NOMO-1 treated with DMSO at 0.1 percent for 48 hours (cell line): Measurements from ENCODE around the gene SYTL4.
A peak's percentile ranks its signal among the peaks of the same experiment; 100 is the strongest.
"Not testable (repeated sequence)": the region's sequence is repeated elsewhere in the genome, so short reads cannot be mapped to it uniquely, and the experiment has no call there.

ENCODE experiments used
- DNase-seq: peaks from one replicate; lab custom pipeline; 2025; ENCODE audit not compliant: unreplicated experiment; lab: John Stamatoyannopoulos, UW

Gene SYTL4

DNA sequence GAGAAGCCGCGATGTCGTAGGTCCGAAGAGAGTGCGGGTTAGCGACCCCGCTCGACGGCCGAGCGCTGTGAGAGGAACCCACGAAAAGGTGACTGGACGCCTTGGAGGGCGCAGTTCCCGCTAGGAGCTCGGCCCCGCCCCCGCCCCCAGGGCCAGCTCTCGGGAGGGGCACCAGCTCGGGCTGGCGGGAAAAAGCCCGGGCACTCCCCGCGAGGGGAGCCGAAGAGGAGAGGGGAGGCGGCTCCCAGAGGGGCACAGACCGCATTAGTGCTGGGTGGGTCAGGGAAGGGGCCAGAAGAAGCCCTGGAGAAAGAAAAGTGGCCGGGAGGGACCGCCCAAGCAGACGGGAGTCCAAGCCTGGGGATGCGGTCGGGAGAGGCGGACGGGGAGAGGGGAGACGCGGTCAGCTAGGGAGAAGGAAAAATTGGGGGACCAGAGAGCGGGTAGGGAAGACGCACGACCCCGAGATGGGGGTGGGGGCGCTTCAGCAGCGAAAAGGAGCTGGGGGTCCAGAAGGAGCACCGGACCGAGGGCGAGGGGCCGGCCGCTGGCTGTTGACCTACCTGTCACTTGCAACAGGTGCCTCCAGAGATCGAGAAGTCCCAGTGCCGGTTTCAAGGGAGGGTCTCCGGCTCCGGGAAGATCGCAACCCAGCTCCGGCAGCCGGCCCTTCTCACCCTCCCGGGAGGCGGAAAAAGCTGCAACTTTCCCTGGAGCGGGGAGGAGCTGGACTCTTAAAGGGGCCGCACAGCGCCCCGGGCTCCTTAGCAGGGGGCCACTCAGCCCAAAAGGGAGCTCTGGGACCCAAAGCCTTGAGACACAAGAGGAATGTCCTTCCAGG is at the start of gene SYTL4:
Gene SYTL4, minus strand, starts transcription at position 681 of the 841 bp plus-strand sequence. CDS start 30,084 bp downstream, outside the sequence.
- no peak for DNase-seq

DNA sequence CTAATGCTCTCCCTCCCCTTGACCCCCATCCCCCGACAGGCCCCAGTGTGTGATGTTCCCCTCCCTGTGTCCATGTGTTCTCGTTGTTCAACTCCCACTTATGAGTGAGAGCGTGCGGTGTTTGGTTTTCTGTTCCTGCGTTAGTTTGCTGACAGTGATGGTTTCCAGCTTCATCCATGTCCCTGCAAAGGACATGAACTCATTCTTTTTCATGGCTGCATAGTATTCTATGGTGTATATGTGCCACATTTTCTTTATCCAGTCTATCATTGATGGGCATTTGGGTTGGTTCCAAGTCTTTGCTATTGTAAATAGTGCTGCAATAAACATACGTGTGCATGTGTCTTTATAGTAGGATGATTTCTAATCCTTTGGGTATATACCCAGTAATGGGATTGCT is 37.5 kb upstream of the SYTL4 start:
- not testable (repeated sequence) for DNase-seq

DNA sequence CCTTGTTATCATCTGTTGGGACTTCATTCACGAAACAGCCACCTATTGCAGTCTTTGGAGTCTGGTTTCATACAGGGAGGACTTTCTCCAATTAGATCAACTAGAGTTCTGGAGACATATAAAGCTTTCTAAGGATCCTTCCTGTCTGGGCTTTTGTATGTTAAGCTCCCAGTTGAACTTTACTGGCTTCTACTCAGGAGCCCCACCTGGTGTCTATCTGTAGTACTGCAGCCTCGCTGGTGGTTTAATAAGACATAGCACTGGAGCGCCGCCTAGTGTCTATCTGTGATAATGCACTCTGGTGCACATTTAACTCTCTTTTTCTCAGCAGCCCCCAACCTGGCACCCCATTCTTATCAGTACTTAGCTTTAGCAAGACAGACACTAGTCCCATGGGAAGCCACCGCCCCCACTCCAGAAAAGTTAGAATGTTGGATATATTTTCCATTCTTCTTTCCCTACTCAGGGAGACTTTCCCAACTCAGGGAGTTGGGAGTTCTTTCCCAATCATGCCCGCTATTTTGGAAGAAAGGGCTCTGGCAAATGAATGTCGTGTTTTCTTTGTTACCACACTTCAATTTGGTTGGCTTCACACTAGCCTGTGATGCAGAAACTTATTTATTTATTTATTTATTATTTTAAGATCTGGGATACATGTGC is 36.9 kb upstream of the SYTL4 start:
- DNase-seq: peak; percentile 71

DNA sequence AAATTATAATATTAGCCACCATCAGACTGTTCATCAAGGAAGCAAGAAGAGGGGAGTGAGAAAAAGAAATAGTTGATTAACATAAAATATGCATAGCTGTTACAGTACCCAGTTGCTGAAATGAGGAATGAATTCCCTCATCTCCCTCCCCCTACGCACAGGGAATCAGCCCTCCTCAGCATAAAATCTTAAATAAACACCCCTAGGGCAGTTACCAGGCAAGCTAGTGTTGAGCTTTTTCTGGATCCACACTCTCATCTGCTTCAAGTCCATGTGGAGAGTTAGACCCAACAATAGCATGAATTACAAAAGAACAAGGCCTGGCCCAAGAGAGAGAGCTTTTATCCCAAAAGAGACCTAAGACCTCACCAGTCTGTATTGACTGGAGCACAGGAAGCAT is 19.0 kb upstream of the SYTL4 start:
- DNase-seq: no peak

DNA sequence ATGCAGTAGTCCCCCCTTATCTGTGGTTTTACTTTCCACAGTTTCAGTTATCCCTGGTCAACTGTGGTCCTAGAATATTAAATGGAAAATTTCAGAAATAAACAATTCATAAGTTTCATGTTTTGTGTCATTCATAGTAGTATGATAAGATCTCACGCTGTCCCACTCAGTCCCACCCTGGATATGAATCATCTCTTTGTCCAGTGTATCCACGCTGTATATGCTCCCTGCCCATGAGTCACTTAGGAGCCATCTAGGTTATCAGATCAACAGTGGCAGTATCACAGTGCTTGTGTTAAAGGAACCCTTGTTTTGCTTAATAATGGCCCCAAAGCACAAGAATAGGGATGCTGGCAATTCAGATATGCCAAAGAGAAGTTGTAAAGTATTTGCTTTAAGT is 16.2 kb upstream of the SYTL4 start:
- no peak for DNase-seq

DNA sequence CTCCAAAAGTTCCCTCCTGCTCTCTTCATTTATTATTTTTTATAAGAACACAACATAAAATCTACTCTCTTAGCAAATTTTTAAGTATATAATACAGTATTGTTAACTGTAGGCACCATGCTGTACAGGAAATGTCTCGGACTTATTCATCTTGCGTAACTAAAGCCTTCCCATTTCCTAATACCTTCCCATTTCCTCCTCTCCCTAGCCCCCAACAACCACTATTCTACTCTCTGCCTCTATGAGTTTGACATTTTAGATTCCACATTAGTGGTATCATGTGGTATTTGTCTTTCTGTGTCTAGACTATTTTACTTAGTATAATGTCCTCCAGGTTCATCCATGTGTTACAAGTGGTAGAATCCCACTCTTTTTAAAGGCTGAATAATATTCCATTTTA is 15.8 kb upstream of the SYTL4 start:
- DNase-seq: no peak

DNA sequence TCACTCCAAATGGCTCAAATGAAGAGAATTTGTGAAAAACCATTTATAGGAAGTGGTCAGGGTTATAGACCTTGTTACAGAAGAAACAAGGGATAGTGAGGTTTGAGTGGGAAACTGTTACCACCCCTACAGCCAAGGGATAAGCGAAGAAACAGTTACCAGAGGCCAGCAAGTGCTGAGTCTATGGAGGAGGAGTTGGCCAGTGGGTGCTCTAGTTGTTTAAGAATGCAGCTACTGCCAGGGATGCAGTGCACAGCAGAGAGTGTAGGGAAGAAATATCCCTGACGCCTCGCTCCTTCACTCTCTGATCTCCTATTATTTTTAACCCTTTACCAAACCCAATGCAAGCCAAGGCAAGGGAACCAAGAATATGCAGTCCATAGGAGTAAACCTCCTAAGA is 15.2 kb upstream of the SYTL4 start:
- DNase-seq: no peak

DNA sequence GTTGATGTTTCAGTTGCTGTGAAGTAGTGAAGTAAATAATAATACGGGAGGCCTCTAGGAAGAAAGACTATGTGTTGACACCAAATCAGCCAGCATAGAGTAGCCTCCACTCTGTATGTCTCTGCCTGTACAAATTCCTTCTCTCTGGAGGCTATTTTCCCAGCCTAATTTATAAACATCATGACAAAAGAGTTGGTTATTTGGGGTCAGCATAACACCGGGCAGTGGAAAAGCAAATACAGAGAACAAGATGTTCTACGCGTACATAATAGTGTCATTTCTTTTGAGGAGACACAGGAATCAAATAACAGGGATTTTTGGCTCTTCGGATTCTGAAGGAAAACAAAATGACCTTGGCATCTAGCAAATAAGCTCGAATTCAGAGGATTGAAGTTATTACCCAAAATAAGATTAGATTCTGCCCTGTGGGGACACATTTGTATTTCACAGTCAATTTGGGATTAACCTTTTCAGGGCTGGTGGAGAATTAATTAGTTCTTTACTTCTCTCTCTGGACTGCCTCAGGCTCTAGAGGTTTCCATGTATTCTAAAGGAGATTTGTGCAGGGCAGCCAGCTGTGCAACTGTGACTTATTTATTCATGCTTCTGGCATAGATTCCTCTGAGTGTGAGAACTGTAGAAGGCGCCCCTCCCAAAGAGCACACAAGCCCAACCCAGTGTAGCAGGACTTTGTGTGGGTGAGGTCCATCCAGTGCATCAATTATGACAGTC is 14.1 kb upstream of the SYTL4 start:
- no peak for DNase-seq

DNA sequence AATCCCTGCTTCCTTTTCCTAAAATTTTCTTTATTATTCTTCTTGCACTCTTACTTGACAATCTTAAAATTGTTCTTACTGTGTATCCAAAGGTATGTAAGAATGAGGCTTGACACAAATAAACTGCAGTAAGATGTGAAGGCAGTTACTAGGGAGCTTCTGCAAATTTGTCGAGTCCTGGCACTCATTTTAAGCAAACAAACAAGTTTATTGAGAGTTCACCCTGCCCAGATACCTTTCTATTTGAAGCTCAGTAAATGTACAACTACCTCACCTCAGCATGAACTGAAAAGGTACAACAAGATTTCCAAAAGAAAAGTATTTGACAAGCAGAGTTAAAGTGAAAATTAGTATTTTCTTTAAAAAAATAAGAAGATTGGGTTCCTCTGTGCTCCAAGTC is 13.3 kb upstream of the SYTL4 start:
- no peak for DNase-seq

DNA sequence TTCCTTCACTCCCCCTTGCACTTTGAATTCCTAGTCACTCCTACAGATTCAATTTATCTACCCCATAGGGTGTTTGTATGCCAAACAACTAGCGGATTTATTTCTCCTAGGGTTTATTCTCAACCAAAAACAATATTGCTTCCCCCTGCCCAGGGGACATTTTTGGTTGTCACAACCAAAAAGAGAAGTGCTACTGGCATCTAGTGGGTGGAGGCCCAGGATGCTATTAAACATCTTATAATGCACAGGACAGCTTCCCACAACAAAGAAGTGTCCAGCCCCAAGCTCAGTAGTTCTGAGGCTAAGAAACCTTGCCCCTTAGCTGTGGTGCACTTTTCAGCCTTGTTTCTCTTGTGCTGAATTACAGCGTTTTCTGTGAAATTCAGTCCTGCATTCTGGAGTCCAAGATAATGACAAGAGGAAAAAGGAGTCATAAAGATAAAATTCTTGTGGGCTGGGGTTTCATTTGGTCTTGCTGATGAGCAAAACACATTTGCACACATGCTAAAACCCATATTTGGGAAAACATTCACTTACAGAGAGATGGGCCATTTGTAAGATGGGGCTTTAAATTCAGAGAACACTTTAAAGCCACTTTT is 11.2 kb upstream of the SYTL4 start:
- no peak for DNase-seq

DNA sequence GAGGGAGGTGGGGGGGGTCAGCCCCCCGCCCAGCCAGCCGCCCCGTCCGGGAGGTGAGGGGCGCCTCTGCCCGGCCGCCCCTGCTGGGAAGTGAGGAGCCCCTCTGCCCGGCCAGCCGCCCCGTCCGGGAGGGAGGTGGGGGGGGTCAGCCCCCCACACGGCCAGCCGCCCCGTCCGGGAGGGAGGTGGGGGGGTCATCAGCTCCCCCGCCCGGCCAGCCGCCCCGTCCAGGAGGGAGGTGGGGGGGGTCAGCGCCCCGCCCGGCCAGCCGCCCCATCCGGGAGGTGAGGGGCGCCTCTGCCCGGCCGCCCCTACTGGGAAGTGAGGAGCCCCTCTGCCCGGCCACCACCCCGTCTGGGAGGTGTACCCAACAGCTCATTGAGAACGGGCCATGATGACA is 7.9 kb downstream of the SYTL4 start:
- not testable (repeated sequence) for DNase-seq

DNA sequence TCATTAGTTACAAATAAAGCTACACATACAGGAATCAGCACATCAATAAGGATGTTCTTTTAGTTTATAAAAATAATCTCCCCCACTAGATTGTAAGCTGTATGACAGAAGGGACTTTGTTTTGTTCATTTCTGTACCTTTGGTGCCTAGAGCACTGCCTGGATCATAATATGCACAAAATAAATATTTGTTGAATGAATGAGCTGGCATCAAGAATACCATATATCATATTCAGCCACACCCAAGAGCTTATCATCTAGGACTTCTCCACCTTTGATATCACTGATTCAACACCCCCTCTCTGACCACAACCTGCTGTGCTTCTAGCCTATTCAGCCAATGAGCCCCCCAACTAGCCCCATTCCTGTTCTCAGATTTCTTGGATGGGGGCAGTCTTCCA is 10.6 kb downstream of the SYTL4 start:
- DNase-seq: no peak

DNA sequence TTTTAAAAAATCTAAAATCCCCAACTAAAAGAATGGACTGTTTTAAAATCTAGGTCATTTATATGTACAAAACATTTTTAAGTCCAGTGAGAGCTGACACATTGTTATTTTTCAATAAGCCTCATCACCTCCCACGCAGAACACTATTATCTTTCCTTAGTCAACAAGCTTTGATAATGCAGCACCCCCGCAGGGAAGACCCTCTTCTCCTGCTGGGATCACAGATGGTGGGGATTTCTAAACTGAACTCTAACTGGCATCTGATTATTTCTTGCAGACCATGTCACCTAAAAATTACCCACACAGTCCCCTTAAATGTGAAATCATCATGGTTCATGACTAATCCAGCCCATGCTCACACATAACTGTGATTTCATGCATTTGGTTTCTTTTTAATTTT is 11.6 kb downstream of the SYTL4 start:
- no peak for DNase-seq

DNA sequence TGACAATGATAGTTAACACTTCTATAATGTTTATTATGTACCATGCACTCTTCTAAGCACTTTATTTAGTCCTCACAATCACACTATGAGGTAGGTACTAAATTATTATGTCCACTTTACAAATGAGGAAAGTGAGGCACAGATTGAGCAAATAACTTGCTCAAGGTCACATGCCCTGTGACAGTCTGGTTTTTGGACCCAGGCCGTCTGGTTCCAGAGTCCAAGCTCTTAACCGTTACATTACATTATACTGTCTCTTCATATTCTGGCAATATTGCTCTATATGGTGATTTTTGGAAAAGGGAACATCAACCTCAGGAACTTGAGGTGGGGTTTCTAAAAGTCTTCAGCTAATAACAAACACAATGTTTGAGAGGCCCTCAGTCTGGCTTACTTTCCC is 12.8 kb downstream of the SYTL4 start:
- DNase-seq: no peak

DNA sequence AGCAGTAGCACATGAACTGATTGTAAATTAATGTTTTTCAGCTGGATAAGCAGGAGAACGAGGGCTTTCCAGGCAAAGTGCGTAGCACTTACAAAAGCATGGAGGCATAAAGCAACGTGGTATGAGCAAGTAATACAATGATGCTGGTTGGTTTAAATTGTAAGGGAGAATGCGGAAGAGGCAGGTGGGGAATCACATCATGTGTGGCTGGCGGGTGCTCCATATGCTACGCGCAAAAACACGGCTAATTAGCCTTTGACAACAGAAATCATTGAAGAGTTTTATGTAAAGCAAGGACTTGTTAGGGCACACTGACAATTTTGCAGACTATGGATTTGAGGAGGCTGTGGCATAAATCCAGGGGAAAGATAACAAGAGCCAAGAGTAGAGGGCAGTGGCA is 14.6 kb downstream of the SYTL4 start:
- no peak for DNase-seq

DNA sequence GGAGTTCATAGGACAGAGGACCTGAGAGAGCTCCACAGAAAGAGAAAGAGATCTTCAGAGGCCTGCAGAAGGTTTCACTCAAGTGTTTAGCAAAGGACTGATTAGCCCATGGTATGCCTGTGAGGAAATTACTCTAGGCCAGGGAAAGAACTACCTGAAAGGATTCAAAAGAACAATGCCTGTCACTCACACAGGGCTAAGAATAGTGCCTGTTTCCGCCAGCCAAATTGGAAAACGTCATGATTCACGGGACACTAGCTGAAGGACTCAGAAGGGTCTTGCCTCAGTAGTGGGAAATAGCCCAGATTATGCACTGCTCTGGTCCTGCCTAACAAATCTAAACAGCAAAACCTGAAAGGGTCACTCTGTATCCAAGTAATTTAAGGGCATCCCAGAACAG is 21.1 kb downstream of the SYTL4 start:
- no peak for DNase-seq

DNA sequence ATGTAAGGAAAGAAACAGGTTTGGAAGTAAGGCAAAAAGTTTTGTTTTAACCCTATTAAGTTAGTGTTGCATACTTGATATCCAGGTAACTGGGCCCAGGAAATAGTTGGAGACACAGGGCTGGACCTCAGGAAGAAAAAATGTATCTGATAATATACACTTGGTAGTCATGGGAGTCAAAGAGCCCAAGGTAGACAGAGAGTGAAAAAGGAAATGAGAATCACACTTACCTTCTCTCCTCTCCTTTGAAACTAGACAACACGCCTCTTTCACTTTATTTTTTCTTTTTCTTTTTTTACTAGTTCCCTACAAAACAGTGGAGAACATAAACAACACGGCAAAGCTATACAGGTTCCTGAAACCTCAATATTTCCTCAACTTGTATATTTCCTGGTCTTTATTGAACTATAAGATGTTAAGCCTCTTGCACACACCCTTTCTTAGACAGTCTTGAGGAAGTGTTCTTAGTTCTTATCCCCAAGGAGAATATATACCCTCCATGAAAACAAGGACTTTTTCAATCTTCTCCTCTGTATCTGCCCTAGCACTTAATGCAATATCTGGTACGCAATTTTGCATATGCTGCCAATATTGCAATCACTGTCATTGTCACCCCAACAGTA is 27.2 kb downstream of the SYTL4 start:
- no peak for DNase-seq

DNA sequence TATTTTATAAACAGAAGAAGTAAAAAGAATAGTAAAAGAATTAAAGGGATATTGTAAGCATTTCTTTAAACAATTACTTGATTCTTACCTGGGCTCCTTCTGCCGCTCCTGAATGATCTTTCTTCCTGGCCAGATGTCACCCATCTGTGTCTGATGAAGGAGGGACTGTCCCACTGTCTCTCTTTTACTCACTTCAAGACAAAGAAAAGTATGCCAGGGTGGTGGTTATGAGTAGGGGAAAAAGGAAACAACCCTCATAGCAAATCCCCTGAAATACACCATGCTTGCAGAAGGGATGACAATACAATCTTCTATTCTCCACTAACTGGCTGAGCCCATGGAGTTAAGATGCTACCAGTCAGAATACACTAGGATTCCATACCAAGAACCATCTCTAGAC is 31.1 kb downstream of the SYTL4 start:
- no peak for DNase-seq

DNA sequence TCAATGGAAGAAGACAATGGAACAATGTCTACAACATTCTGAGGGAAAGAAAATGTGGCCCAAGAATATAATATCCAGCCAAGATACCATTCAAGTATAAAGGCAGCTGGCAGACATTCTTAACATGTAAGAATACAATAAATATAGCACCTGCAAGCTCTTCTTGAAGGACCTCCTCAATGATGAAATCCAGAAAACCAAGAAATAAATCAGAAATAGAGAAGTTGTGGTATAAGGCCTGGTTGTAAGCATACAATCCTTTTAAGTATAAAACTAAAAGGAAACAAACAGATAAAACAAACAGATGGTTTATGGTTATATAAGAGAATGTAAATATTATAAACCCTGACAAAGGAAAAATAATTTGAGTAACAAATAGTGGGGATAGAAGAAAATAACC is 33.4 kb downstream of the SYTL4 start:
- DNase-seq: peak; percentile 84

DNA sequence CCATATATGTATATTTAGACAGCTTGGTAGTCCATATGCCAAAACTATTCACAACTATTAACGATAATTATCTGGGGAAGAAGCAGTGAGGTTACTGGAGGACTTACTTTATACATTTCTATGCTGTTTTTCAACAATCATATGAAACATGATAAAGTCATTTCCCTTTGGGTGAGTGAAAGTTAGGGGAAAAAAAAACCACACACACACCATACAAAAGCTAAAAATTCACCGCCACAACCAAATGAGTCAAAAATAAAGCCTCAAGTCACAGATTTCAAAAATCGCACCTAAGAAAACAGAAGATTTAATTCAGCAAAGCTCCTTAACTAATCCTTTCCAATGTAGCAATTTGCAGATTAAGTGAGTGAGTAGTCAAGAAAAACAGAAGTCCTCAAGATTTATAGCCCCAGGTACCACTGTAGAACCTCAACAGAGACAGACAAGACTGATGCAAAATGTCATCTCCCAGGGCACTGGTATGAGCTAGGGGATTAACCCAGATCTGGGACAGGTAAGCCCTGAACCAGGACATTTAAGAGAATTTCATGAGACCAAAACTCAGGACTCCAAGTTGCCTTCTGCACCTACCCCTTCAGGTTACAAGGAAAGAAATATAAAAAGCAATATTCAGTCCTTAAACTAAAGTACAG is 35.1 kb downstream of the SYTL4 start:
- DNase-seq: peak; percentile 39

DNA sequence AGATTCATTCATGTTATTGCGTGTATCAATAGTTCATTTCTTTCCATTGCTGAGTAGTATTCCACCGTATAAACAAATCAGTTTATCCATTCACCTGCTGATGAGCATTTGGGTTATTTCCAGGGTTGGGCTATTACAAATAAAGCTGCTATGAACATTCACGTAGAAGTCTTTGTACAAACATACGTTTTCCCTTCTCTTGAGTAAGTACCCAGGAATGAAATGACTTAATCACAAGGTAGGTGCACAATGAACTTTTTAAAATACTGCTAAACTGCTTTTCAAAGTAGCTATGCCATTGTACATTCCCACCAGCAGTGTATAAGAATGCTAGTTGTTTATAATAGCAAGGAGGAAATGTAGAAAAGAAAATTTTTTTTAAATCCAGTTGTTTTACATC is 35.9 kb downstream of the SYTL4 start:
- DNase-seq: no peak
